HS-5 (cell line): ENCODE results near the gene ANKRD52.
A peak's percentile ranks its signal among the peaks of the same experiment; 100 is the strongest.
"Not testable (repeated sequence)": the region's sequence is repeated elsewhere in the genome, so short reads cannot be mapped to it uniquely, and the experiment has no call there.

Experiments used
- DNase-seq: peaks from one replicate; pipeline ENCODE4 v3.0.0-alpha.2; 2012; ENCODE audit warnings: low read depth

ANKRD52 gene

GRCh38 chr12:56272468-56272867 is 14.3 kb upstream of the ANKRD52 start:
- DNase-seq: not testable (repeated sequence)

GRCh38 chr12:56271031-56271430 is 12.8 kb upstream of the ANKRD52 start:
- no peak for DNase-seq

DNA sequence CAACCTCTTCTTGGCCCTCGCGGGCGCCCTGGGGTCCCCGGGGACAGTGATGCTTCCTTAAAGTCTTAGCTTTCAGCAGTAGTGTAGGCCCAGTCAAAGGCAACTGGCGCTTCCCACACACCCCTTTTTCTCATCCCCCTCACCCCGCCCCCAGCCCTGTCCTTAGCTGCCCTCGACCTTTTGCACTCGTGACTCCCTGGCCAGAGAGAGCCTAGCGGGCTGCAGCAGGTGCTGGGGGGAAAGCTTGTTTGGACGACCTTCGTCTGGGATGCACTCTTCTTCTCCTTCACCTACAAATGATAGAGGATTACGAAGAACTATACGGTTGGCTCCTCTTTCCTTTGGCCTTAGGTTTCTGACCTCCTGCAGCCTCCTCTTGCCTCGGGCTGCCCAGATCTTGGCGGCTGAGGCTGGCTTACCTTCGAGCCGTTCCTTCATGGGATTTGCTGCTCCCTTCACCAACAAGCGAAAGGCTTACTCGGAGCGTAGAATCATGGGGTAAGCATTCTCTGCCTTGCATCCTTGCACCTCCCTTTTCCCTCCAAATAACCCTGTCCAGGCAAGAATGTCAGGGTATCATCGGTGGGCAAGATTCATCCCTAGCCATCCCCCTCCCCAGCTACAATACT is 9.4 kb upstream of the ANKRD52 start:
- no peak for DNase-seq

DNA sequence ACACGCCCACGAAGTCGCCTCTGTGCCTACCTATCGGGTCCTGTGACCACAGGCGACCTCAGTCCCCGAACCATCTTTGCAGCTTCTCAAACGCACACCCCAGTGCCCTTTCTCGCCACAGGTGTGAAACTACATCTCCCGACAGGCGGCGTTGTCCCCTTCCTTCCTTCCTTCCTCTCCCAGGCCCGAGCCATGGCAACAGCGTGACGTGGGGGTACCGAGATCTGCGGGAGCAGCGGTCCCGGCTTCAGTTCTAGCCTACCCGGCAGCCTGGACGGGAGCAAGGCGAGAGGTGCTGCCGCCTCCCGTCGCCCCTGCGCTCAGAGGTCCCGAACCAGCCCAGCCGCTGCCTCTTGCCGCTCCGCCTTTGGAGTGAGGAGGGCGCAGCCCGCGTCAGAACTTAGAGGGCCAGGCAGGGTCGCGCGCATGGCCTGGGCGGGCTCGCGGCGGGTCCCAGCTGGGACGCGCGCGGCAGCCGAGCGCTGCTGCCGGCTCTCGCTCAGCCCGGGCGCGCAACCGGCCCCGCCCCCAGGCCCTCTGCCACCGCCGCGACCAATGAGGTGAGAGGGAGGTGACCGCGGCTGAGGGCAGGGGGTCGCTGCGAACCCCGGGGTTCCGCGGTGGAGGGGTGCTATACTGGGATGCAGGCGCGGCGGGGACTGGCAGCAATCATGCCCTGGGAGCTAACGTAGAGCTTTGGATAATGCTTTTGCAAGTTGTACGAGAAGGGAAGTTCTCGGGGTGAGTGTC is 8.7 kb upstream of the ANKRD52 start, which contains the start of gene COQ10A:
COQ10A (plus strand) TSS at position 250 of the 750 bp plus-strand sequence; CDS start at position 427, 177 bp downstream.
- DNase-seq: no peak

- DNase-seq: not testable (repeated sequence)
Observed at GRCh38 chr12:56266068-56266692, 8.0 kb upstream of the ANKRD52 start.

DNA sequence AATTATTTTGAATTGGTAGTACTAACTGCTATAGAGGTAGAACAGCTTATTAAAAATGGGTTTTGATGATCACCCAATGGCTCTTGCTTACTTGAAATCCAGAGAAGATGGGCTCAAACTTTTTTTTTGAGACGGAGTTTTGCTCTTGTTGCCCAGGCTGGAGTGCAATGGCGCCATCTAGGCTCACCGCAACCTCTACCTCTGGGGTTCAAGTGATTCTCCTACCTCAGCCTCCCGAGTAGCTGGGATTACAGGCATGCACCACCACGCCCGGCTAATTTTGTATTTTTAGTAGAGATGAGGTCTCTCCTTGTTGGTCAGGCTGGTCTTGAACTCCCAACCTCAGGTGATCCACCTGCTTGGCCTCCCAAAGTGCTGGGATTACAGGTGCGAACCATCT is 4.8 kb upstream of the ANKRD52 start:
- not testable (repeated sequence) for DNase-seq

DNA sequence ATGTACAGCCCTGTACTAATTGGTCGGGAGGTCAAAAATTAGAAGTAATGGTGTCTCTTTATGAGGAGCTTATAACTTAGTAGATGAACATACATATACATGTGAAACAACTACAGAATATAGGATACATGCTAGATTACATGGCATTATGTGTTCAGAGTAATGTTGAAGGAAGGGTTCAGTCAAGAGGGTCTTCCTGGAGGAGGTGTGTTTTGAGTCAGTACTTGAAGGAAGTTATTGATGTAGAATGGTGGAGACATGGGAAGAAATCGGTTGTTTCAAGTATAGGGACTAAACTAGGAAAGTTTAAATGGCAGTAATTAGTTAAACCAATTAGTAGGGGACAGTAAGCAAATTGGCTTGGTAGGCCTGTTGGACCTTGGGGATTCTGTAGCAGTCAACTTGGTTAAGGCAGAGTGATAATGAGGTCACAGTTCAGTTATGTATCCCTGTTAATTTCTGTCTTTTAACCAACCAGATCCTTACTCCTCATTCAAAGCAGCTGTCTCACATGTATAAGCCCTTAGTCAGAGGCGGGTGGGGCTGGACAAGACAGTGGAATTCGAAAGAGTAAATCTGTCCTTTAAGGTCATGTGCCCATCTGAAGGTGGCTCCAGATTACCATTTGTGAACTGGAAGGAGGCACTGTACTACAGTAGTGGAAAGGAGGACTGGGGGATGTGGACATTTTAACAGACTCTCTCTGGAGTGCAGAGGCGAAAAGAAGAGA is 3.5 kb upstream of the ANKRD52 start:
- peak; percentile 87 for DNase-seq

DNA sequence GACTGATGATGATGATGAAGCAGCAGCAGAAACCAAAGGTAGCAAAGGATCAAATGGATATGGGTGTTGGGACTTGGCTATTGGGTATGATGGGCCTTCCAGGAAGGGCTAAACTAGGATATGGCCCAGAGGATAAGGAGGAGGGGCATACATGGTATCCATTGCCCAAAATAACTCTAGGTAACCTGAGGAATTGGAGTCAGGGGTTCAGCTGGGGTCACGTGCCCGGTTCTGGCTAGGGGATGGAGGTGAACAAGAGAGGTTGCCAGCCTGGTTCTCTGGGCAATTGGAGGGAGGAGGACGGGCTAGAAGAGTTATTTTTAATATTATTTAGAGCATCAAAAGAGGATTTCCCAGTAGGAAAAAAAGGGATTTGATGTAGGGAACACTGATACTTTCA is 2.7 kb upstream of the ANKRD52 start:
- DNase-seq: no peak

GRCh38 chr12:56260380-56260779 is 2.2 kb upstream of the ANKRD52 start:
- DNase-seq: no peak

DNA sequence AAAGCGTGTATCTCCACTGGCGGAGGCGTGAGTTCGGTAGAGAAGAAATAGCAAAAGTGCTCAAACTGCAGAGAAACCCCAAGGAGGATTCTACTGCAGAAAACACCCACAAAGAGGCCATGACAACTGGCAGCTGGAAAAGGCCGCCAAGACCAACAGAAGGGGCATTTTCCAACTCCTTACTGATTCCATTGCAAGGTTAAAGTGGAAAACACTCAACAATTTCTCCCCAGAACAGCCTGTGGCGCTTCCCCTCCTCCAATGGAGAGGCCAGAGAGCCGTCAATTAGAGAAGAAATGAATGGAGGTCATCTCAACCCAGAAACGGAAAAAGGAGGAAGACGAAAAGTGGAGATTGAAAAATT is 618 bp upstream of the ANKRD52 start:
- DNase-seq: no peak

DNA sequence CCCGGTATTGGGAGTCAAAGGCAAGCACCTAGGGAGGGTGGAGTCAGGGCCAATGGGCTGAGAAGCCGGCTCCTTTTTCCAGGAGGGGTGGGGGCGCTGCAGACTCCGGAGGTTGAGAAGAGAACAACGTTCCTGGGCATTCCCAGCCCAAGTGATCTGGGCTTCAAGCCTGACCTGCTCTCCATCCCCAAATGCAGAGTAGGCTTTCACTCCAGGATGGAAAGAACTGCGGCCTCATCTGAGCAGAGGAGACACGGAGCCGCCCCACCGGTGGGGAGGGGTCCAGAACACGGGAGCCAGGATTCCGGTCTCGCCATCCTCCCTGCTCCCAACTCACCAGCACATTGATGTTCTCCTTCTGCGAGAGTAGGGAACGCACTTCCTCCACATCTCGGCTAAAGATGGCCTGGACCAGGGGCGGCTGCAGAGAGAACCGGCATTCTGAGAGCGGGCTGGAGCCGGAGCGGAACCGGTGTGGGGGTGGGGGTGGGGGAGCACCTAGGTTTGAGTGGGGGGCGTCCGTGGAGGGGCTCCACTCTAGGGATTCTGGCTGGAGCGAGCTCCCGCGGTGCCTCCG is 605 bp downstream of the ANKRD52 start:
- no peak for DNase-seq

GRCh38 chr12:56257071-56257470 is 1.1 kb downstream of the ANKRD52 start:
- DNase-seq: no peak

DNA sequence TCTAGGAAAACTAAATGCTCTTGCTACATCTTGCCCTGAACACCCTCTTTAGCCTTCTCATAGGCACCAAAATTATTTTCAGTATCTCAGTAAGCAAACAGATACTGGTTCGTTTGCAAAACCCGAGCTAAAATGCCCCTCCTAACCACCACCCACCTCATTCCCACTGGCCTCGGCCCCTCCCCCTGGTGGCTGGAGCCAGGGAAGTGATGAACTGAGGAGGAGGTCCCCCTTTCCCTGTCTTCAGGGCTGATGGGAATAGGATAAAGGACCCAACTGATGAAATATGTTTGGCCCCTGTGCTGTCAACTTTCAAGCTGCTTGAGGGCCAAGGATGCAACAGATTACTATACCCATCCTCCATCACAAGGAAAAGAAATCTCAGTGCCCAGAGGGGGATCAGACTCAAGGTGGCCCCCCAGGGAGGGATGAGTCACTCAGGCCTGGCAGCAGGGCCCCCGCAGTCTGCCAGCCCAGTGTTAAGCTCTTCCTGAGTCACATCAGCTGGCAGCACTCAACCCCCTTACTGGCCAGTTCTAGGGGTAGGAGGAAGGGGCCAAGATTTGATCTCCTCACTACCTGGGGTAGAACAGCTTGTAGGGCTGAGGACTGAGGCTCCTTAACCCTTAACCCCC is 1.7 kb downstream of the ANKRD52 start:
- DNase-seq: no peak

DNA sequence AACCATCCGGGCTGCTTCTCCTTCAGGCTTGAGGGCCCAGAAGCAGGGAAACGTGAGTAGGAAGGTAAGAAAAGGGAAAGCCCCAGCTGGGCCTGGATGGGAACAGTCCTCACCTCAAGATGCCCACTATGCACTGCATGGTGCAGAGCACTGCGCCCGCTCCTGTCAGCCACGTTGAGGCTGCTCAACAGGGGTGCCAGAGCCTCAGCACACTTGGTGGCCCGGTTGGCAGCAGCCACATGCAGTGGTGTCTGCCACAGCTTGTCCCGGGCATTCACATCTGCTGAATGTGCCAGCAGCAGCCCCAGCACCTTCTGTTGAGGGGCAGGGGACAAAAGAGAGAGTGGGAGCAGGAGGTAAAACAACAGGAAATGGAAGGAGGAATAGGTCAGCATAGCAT is 2.5 kb downstream of the ANKRD52 start:
- no peak for DNase-seq

DNA sequence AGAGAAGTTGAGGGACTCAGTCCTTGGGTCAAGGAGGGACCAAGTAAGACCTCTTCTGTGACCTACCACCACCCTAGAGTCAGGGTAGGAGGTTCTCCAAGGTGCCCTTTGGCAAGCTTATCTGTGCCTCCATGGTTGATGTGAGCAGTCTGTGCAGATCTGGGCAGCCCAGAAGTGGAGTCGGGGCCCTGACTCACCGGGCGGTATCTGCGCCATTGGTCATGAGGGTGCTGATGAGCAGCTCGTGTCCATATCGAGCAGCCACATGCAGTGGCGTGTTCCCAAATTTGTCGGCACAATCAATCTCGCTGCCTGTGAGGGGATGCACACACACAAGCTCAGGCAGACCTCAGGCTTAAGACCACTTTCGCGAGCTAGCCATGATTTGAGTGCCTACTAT is 5.1 kb downstream of the ANKRD52 start:
- DNase-seq: no peak

- DNase-seq: no peak
Observed at GRCh38 chr12:56252649-56253048, 5.5 kb downstream of the ANKRD52 start.

DNA sequence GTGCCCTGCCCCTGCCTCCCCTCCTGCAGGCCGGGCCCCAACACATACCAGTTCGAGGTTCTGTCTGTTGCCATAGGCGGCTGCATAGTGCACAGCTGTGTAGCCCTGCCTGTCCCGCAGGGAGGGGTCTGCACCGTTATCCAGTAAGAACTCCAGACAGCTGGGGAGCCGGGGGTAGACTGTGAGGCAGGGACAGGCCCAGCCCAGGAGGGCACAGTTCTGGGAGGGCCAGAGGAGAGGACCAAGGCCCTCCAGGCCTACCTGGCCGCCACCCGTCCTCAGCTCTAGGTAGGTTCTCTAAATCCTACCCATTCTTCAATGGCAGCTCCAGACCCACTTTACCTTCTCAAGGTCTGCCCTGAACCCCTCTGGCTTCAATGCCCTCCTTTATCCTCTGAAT is 9.5 kb downstream of the ANKRD52 start:
- DNase-seq: no peak

DNA sequence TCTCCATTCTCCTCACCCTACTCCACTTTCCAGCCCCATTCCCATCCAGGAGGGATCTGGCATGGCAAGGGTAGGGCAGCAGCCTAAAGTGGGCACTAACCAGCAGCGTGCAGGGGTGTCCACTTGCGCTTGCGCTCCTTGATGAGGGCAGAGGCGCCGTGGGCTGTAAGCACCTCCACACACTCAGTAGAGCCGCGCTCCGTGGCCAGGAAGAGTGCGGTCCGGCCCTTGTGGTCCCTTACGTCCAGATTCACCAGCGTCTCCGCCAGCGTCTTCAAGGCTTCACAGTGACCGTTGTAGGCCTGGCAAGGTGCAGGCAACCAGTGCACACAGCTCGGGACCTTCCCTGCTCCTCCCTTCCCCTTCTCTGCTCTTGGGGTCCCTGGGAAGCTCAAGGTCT is 10.3 kb downstream of the ANKRD52 start:
- DNase-seq: no peak

- no peak for DNase-seq
Observed at GRCh38 chr12:56244494-56244893, 13.7 kb downstream of the ANKRD52 start.

DNA sequence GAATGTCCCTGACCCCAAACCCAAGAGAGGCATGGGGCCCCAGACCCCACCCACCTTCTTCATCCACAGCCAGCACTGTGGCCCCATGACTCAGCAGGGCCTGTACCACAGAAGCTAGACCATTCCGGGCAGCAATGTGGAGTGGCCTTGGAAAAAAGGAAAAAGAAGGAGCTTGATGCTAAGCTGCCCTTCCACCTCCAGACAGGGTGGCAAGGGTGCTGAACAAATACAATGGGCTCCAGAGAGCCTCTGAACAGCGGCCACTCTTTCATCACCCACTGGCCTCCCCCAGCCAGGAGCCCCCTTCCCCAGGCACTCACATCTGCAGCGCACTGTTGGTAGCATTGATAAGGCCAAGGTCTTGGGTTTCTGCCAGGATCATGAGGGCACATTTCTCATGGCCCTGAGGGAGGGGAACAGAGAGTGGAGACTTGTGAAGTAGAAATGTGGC is 14.4 kb downstream of the ANKRD52 start:
- DNase-seq: no peak

- DNase-seq: no peak
Observed at GRCh38 chr12:56242986-56243385, 15.2 kb downstream of the ANKRD52 start.
